MM.1S (cell line): ENCODE measurements around the gene DUSP15.

Experiments
- DNase-seq: peaks from one replicate; pipeline ENCODE4 v3.0.0-alpha.2; 2015
- H2AFZ ChIP-seq: fragments of 300-600 bp; sonication (generic); 2 replicates; pipeline ENCODE4 v1.6.0; 2016; ENCODE audit warnings: antibody characterized with exemption, low read length
- H3F3A ChIP-seq: fragments of 300-600 bp; sonication (generic); 2 replicates; pipeline ENCODE4 v1.6.1; 2016; ENCODE audit warnings: mild to moderate bottlenecking, antibody characterized with exemption, low read length, moderate library complexity, mixed read lengths; ENCODE audit not compliant: insufficient read depth
- H3K27ac ChIP-seq: fragments of 300-600 bp; sonication (generic); 2 replicates; pipeline ENCODE4 v1.5.1; 2016; ENCODE audit warnings: mild to moderate bottlenecking, low read length
- H3K27me3 ChIP-seq: fragments of 300-600 bp; sonication (generic); replicated peaks from 2 replicates; pipeline ENCODE4 v1.6.0; 2016; ENCODE audit warnings: low read length; ENCODE audit not compliant: insufficient read depth
- H3K36me3 ChIP-seq: fragments of 300-600 bp; sonication (generic); replicated peaks from 2 replicates; pipeline ENCODE4 v1.6.1; 2016; ENCODE audit warnings: mild to moderate bottlenecking, low read length, mixed read lengths; ENCODE audit not compliant: insufficient read depth
- H3K4me1 ChIP-seq: fragments of 300-600 bp; sonication (generic); 2 replicates; pipeline ENCODE4 v1.6.1; 2016; ENCODE audit warnings: low read length, mixed read lengths
- H3K4me2 ChIP-seq: fragments of 300-600 bp; sonication (generic); 2 replicates; pipeline ENCODE4 v1.6.0; 2016; ENCODE audit warnings: low read depth, low read length
- H3K4me3 ChIP-seq: fragments of 300-600 bp; sonication (generic); 2 replicates; pipeline ENCODE4 v1.5.1; 2016; ENCODE audit warnings: low read length, mixed read lengths
- H3K79me2 ChIP-seq: fragments of 300-600 bp; sonication (generic); 2 replicates; pipeline ENCODE4 v1.6.1; 2016; ENCODE audit warnings: mixed run types, low read length, mixed read lengths
- H3K9ac ChIP-seq: fragments of 300-600 bp; sonication (generic); 2 replicates; pipeline ENCODE4 v1.6.1; 2016; ENCODE audit warnings: low read length, mixed read lengths
- H3K9me2 ChIP-seq: fragments of 300-600 bp; sonication (generic); replicated peaks from 2 replicates; pipeline ENCODE4 v1.6.1; 2016; ENCODE audit warnings: mild to moderate bottlenecking, low read length, mixed read lengths; ENCODE audit not compliant: insufficient read depth
- H3K9me3 ChIP-seq: fragments of 300-600 bp; sonication (generic); replicated peaks from 2 replicates; pipeline ENCODE4 v1.6.1; 2016; ENCODE audit warnings: mild to moderate bottlenecking, low read length, mixed read lengths; ENCODE audit not compliant: insufficient read depth
- H4K20me1 ChIP-seq: fragments of 300-600 bp; sonication (generic); 2 replicates; pipeline ENCODE4 v1.6.1; 2016; ENCODE audit warnings: mild to moderate bottlenecking, low read length, moderate library complexity, mixed read lengths; ENCODE audit not compliant: insufficient read depth
- CTCF ChIP-seq: fragments of 300-600 bp; sonication (generic); IDR thresholded peaks from 2 replicates; pipeline ENCODE4 v1.5.1; 2016; ENCODE audit warnings: antibody characterized with exemption, low read length, mixed read lengths
- EZH2 ChIP-seq: fragments of 300-600 bp; sonication (generic); optimal IDR thresholded peaks from 2 replicates; pipeline ENCODE3; 2017; ENCODE audit warnings: low read depth, mild to moderate bottlenecking, antibody characterized with exemption, low read length, mixed read lengths
- EZH2phosphoT487 ChIP-seq: fragments of 300-600 bp; sonication (generic); IDR thresholded peaks from 2 replicates; pipeline ENCODE4 v1.6.1; 2018; ENCODE audit warnings: antibody characterized with exemption, low read length

Gene DUSP15

GRCh38 chr20:31858760-31859083 is 11.6 kb downstream of the DUSP15 start:
- no peak for DNase-seq
- Histone ChIP-seq H3K27me3 (peaks cover 98% of the 10 kb centered on the region), H3K9me3 (no peaks in the 10 kb centered on the region)

GRCh38 chr20:31857861-31858759 is 12.2 kb downstream of the DUSP15 start:
- Histone ChIP-seq H3K4me3 (no peak overlapping the region), H2AFZ (no peak overlapping the region), H3K4me1 (peaks cover 11% of the 10 kb centered on the region), H3K36me3 (no peaks in the 10 kb centered on the region), H3K4me2 (peak overlapping the region; percentile 63), H4K20me1 (no peaks in the 10 kb centered on the region), H3K9me2 (no peaks in the 10 kb centered on the region), H3K9me3 (no peaks in the 10 kb centered on the region), H3F3A (no peaks in the 10 kb centered on the region), H3K79me2 (no peaks in the 10 kb centered on the region), H3K27me3 (peaks cover 98% of the 10 kb centered on the region), H3K9ac (no peak overlapping the region), H3K27ac (no peak overlapping the region)
- TF ChIP-seq CTCF (no peak), EZH2 (no peak), EZH2phosphoT487 (no peak)
- peak; percentile 68 for DNase-seq

More at GRCh38 chr20:31858760-31859083, 11.6 kb downstream of the DUSP15 start:
- H3K4me1 ChIP-seq = peaks cover 11% of the 10 kb centered on the region
- H3K4me2 ChIP-seq = peak overlapping the region; percentile 63
- no peak overlapping the region for H3K27ac ChIP-seq
- H3K9me2 ChIP-seq = no peaks in the 10 kb centered on the region
- H3K36me3 ChIP-seq = no peaks in the 10 kb centered on the region
- no peak overlapping the region for H3K9ac ChIP-seq
- H2AFZ ChIP-seq = no peak overlapping the region
- no peak for TF ChIP-seq CTCF
- no peak for TF ChIP-seq EZH2phosphoT487
- no peak for TF ChIP-seq EZH2
- H3F3A ChIP-seq = no peaks in the 10 kb centered on the region
- H3K79me2 ChIP-seq = no peaks in the 10 kb centered on the region
- H3K4me3 ChIP-seq = no peak overlapping the region
- no peaks in the 10 kb centered on the region for H4K20me1 ChIP-seq

GRCh38 chr20:31856516-31856915 is 13.8 kb downstream of the DUSP15 start:
- H3K4me1 ChIP-seq = peaks cover 11% of the 10 kb centered on the region
- H3K27me3 ChIP-seq = peaks cover 91% of the 10 kb centered on the region
- H3F3A ChIP-seq = no peaks in the 10 kb centered on the region
- no peaks in the 10 kb centered on the region for H4K20me1 ChIP-seq
- no peak overlapping the region for H3K4me3 ChIP-seq
- no peak for DNase-seq
- no peaks in the 10 kb centered on the region for H3K36me3 ChIP-seq
- no peak overlapping the region for H3K9ac ChIP-seq
- H3K9me3 ChIP-seq = no peaks in the 10 kb centered on the region
- H3K4me2 ChIP-seq = no peak overlapping the region
- no peak overlapping the region for H2AFZ ChIP-seq
- H3K27ac ChIP-seq = no peak overlapping the region
- no peaks in the 10 kb centered on the region for H3K79me2 ChIP-seq
- no peak for TF ChIP-seq EZH2phosphoT487
- TF ChIP-seq EZH2 = no peak
- TF ChIP-seq CTCF = no peak
- H3K9me2 ChIP-seq = no peaks in the 10 kb centered on the region
